Transverse colon (tissue), 4 donors: ENCODE results near the gene RIT2.

Experiments used
- CTCF ChIP-seq, 5 experiments: fragments of 200-600 bp in 3 of 5; fragments of 450-650 bp in 2 of 5; sonication (generic) in 3 of 5; IDR thresholded peaks; 1 replicate in 2 of 5; 2 replicates in 3 of 5; pipeline ENCODE4 v1.5.1; 2016 to 2017; ENCODE audit warnings: antibody characterized with exemption in 5 of 5, inconsistent platforms in 3 of 5, mild to moderate bottlenecking in 2 of 5, moderate library complexity in 1 of 5
- EP300 ChIP-seq: sonication (generic); formaldehyde crosslinking; IDR thresholded peaks from one replicate; pipeline ENCODE4 v1.6.1; 2017; ENCODE audit warnings: antibody characterized with exemption, low read depth
- POLR2A ChIP-seq: fragments of 450-650 bp; IDR thresholded peaks from one replicate; pipeline ENCODE4 v1.6.1; 2016; ENCODE audit warnings: antibody characterized with exemption, mild to moderate bottlenecking, moderate library complexity
- POLR2AphosphoS5 ChIP-seq, 3 donors: sonication (generic); formaldehyde crosslinking; IDR thresholded peaks; one replicate each; pipeline ENCODE4 v1.6.1; 2016; ENCODE audit warnings: antibody characterized with exemption in 3 of 3

DNA sequence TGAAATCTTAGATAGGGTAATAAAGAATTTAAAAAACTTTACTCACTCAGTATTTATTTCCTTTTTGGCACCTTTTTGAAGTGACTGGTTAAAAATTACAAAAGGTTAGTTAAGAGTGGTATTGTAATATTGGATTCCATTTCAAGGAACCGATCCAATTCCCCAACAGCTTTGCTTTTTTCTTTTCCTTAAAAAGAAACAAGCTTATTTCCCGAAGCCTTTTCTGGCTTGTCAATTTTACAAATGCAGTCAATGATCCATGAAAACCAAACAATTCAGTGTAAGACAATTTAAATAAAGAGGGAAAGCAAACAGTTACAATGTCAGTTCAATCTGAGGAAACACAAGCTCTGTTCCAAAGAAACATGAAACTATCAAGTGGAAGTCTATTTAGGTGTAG is 200.2 kb downstream of the RIT2 start:
- TF ChIP-seq EP300 (no peak), POLR2AphosphoS5 (IDR thresholded peaks at IDR 0.05) (no peak), CTCF (IDR thresholded peaks at IDR 0.05) (no peak), POLR2A (no peak)
